SU-DHL-6 (cell line): Measurements from ENCODE around the gene RUNX2.

Experiments used
- H2AFZ ChIP-seq: fragments of 200-600 bp; sonication (generic); 2 replicates; pipeline ENCODE4 v1.6.1; 2014; ENCODE audit warnings: low read depth, mild to moderate bottlenecking, moderate library complexity, mixed read lengths, antibody characterized with exemption, low read length; ENCODE audit not compliant: severe bottlenecking
- H3F3A ChIP-seq: fragments of 200-600 bp; shearing (Covaris generic); 2 replicates; pipeline ENCODE4 v1.6.0; 2016; ENCODE audit warnings: antibody characterized with exemption, mild to moderate bottlenecking; ENCODE audit not compliant: insufficient read depth
- H3K27ac ChIP-seq: fragments of 200-600 bp; sonication (generic); 2 replicates; pipeline ENCODE4 v1.5.1; 2016; ENCODE audit warnings: low read depth, mild to moderate bottlenecking, low read length, moderate library complexity, mixed read lengths
- H3K27me3 ChIP-seq: fragments of 200-600 bp; sonication (generic), shearing (Covaris generic); 2 replicates; pipeline ENCODE4 v1.6.0; 2014; ENCODE audit warnings: mild to moderate bottlenecking, low read length
- H3K36me3 ChIP-seq: fragments of 200-600 bp; sonication (generic); 2 replicates; pipeline ENCODE4 v1.6.1; 2014; ENCODE audit warnings: mild to moderate bottlenecking, low read length, mixed read lengths
- H3K4me2 ChIP-seq: fragments of 300-600, 200-600 bp; shearing (Covaris generic), sonication (generic); 2 replicates; pipeline ENCODE4 v1.6.0; 2014; ENCODE audit warnings: low read length, low read depth, mild to moderate bottlenecking; ENCODE audit not compliant: poor library complexity, severe bottlenecking
- H3K4me3 ChIP-seq: fragments of 200-600 bp; sonication (generic); 2 replicates; pipeline ENCODE4 v1.5.1; 2014; ENCODE audit warnings: antibody characterized with exemption, low read length, mild to moderate bottlenecking, mixed read lengths; ENCODE audit not compliant: insufficient read depth, poor library complexity, severe bottlenecking
- H3K79me2 ChIP-seq: fragments of 200-600 bp; sonication (generic); 2 replicates; pipeline ENCODE4 v1.6.1; 2014; ENCODE audit warnings: mild to moderate bottlenecking, low read length, moderate library complexity; ENCODE audit not compliant: insufficient read depth
- H3K9ac ChIP-seq: fragments of 200-600 bp; sonication (generic); 2 replicates; pipeline ENCODE4 v1.7.0; 2014; ENCODE audit warnings: mild to moderate bottlenecking, low read length
- H3K9me2 ChIP-seq: fragments of 200-600 bp; sonication (generic); replicated peaks from 2 replicates; pipeline ENCODE4 v1.6.1; 2014; ENCODE audit warnings: low read length; ENCODE audit not compliant: insufficient read depth
- H3K9me3 ChIP-seq: fragments of 200-600 bp; sonication (generic); 2 replicates; pipeline ENCODE4 v1.6.1; 2014; ENCODE audit warnings: low read length, mixed read lengths; ENCODE audit not compliant: insufficient read depth
- H4K20me1 ChIP-seq: fragments of 200-600 bp; sonication (generic); 2 replicates; pipeline ENCODE4 v1.6.1; 2014; ENCODE audit warnings: low read depth, mild to moderate bottlenecking, antibody characterized with exemption, low read length, moderate library complexity, mixed read lengths
- CTCF ChIP-seq: fragments of 200-600 bp; sonication (generic); IDR thresholded peaks from one replicate; pipeline ENCODE4 v1.5.1; 2017; ENCODE audit warnings: antibody characterized with exemption, mild to moderate bottlenecking, low read length, moderate library complexity; ENCODE audit not compliant: insufficient read depth, poor library complexity, severe bottlenecking
- EZH2phosphoT487 ChIP-seq: fragments of 200-600 bp; sonication (generic), shearing (Covaris generic); conservative IDR thresholded peaks from 2 replicates; pipeline ENCODE4 v1.6.1; 2018; ENCODE audit warnings: mild to moderate bottlenecking, antibody characterized with exemption, low read length, moderate library complexity, mixed read lengths

RUNX2 gene

GRCh38 chr6:45563844-45564243 lies 235.7 kb downstream of the RUNX2 start:
- no peaks in the 10 kb centered on the region; the same call in 1 of the 2 replicates for H3K9me2 ChIP-seq
- H3K9ac ChIP-seq = no peak overlapping the region
- H3K36me3 ChIP-seq = no peaks in the 10 kb centered on the region
- H2AFZ ChIP-seq = no peak overlapping the region
- no peaks in the 10 kb centered on the region for H4K20me1 ChIP-seq
- no peaks in the 10 kb centered on the region for H3F3A ChIP-seq
- no peak overlapping the region for H3K4me2 ChIP-seq
- H3K9me3 ChIP-seq = no peaks in the 10 kb centered on the region
- H3K27ac ChIP-seq = no peak overlapping the region
- TF ChIP-seq EZH2phosphoT487 (no peak), CTCF (no peak)
- no peaks in the 10 kb centered on the region for H3K79me2 ChIP-seq
- no peak overlapping the region for H3K4me3 ChIP-seq
- 0 out of 2 replicates have a peak, but pooled peaks cover 4% of the 10 kb centered on the region for H3K27me3 ChIP-seq

GRCh38 chr6:45566882-45567281 lies 238.8 kb downstream of the RUNX2 start:
- H3K36me3 ChIP-seq = no peaks in the 10 kb centered on the region
- no peak overlapping the region for H3K4me2 ChIP-seq
- no peak for TF ChIP-seq CTCF
- TF ChIP-seq EZH2phosphoT487 = no peak
- H3K79me2 ChIP-seq = no peaks in the 10 kb centered on the region
- no peak overlapping the region for H2AFZ ChIP-seq
- no peak overlapping the region for H3K27ac ChIP-seq
- no peaks in the 10 kb centered on the region for H3F3A ChIP-seq
- 0 out of 2 replicates have a peak, but pooled peaks cover 4% of the 10 kb centered on the region for H3K27me3 ChIP-seq
- H3K9ac ChIP-seq = no peak overlapping the region
- no peaks in the 10 kb centered on the region; the same call in 1 of the 2 replicates for H3K9me2 ChIP-seq
- no peak overlapping the region for H3K4me3 ChIP-seq
- H3K9me3 ChIP-seq = no peaks in the 10 kb centered on the region
- H4K20me1 ChIP-seq = no peaks in the 10 kb centered on the region

- Histone ChIP-seq H3K4me3 (no peak overlapping the region), H3K4me2 (no peak overlapping the region), H2AFZ (no peak overlapping the region), H3K27ac (no peak overlapping the region), H4K20me1 (no peaks in the 10 kb centered on the region), H3K27me3 (0 out of 2 replicates have a peak, but pooled peaks cover 4% of the 10 kb centered on the region), H3K79me2 (no peaks in the 10 kb centered on the region), H3K9me2 (no peaks in the 10 kb centered on the region; the same call in 1 of the 2 replicates), H3K9me3 (no peaks in the 10 kb centered on the region), H3F3A (no peaks in the 10 kb centered on the region), H3K36me3 (no peaks in the 10 kb centered on the region), H3K9ac (no peak overlapping the region)
- TF ChIP-seq EZH2phosphoT487 = no peak
- TF ChIP-seq CTCF = no peak
Observed at GRCh38 chr6:45567879-45568278, 239.7 kb downstream of the RUNX2 start.
